HFF-Myc (cell line): ENCODE measurements around the gene WDHD1.
"Not testable (repeated sequence)": the region's sequence is repeated elsewhere in the genome, so short reads cannot be mapped to it uniquely, and the experiment has no call there.

Experiments
- DNase-seq: peaks from one replicate; pipeline ENCODE4 v3.0.0-alpha.2; 2011; ENCODE audit warnings: low read depth; ENCODE audit errors: extremely low read depth
- H3K4me3 ChIP-seq: replicated peaks from 2 replicates; pipeline ENCODE4 v1.5.1; 2011; ENCODE audit warnings: low read depth, mild to moderate bottlenecking, control low read depth, low read length
- CTCF ChIP-seq: IDR thresholded peaks from 2 replicates; pipeline ENCODE4 v1.5.1; 2012; ENCODE audit warnings: mild to moderate bottlenecking, low read depth, low read length, control low read depth; ENCODE audit errors: missing control alignments

Gene WDHD1

GRCh38 chr14:55048900-55049436, 22.1 kb upstream of the WDHD1 start:
- no peak for DNase-seq
- H3K4me3 ChIP-seq, result no peak overlapping the region
- TF ChIP-seq CTCF, result no peak

- no peak overlapping the region for H3K4me3 ChIP-seq
- DNase-seq, result no peak
- TF ChIP-seq CTCF, result no peak
These were observed 20.6 kb upstream of the WDHD1 start for GRCh38 chr14:55047301-55048053.

GRCh38 chr14:55045087-55045486, 18.2 kb upstream of the WDHD1 start:
- no peak for TF ChIP-seq CTCF
- no peak overlapping the region for H3K4me3 ChIP-seq
- DNase-seq, result no peak

- H3K4me3 ChIP-seq, result no peak overlapping the region
- TF ChIP-seq CTCF, result no peak
- DNase-seq, result no peak
These were observed 16.6 kb upstream of the WDHD1 start for GRCh38 chr14:55043528-55043927.

GRCh38 chr14:55038708-55039107, 11.8 kb upstream of the WDHD1 start:
- TF ChIP-seq CTCF, result no peak
- no peak overlapping the region for H3K4me3 ChIP-seq
- no peak for DNase-seq

GRCh38 chr14:55037995-55038394, 11.1 kb upstream of the WDHD1 start:
- not testable (repeated sequence) for H3K4me3 ChIP-seq, DNase-seq

GRCh38 chr14:55031190-55031589, 4.3 kb upstream of the WDHD1 start:
- H3K4me3 ChIP-seq, result no peak overlapping the region
- no peak for DNase-seq

More at GRCh38 chr14:55031190-55031589, 4.3 kb upstream of the WDHD1 start:
- TF ChIP-seq CTCF, result no peak
